HG02763 (cell line): ENCODE data around the gene USP13.
A peak's percentile ranks its signal among the peaks of the same experiment; 100 is the strongest.
"Not testable (repeated sequence)": the region's sequence is repeated elsewhere in the genome, so short reads cannot be mapped to it uniquely, and the experiment has no call there.

Experiments
- ATAC-seq: cut with Tn5 transposase; IDR thresholded peaks from one replicate; pipeline ENCODE4 v1.9.1; 2021; ENCODE audit warnings: mild to moderate bottlenecking, moderate library complexity; ENCODE audit not compliant: unreplicated experiment

USP13 gene

GRCh38 chr3:179652447-179653095 lies at the start of gene USP13:
TSS of gene USP13 (plus strand) at chr3:179653040. CDS start at chr3:179653226, 186 bp downstream.
- peak; percentile 58 for ATAC-seq

- ATAC-seq = no peak
These were observed 49.5 kb upstream of the USP13 start for GRCh38 chr3:179603321-179603720.

GRCh38 chr3:179603831-179604230 lies 49.0 kb upstream of the USP13 start:
- no peak for ATAC-seq

GRCh38 chr3:179604321-179605078 lies 48.3 kb upstream of the USP13 start, which contains the start of the genes MRPL47 and NDUFB5:
TSS of gene MRPL47 (minus strand) at chr3:179604638. CDS start at chr3:179604624, 14 bp downstream.
TSS of gene NDUFB5 (plus strand) at chr3:179604794. CDS start at chr3:179604816, 22 bp downstream.
- peak; percentile 98 for ATAC-seq

DNA sequence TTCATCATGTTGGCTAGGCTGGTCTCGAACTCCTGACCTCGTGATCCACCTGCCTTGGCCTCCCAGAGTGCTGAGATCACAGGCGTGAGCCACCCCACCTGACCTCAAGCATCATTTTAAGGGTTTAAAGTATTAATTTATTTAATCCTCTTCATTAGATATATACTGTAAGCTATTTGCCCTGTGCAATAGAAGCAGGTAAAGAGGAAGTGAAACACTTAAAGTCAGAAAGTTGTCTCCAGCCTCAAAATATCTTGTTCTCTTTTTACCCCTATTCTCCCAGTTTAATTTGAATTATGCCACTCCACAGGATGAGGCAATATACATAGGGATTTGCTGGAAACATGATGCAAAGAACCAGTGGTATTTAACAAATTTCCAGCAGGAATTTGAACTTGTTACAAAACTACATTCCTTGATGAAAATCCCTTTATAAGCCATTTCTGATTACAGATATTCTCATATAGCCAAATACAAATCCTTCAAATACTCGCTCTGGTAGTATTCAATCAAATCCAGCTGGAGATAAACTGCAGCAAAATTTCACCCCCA lies 46.2 kb upstream of the USP13 start:
- ATAC-seq = no peak

- peak; percentile 42 for ATAC-seq
These were observed 43.7 kb upstream of the USP13 start for GRCh38 chr3:179608931-179609720.

DNA sequence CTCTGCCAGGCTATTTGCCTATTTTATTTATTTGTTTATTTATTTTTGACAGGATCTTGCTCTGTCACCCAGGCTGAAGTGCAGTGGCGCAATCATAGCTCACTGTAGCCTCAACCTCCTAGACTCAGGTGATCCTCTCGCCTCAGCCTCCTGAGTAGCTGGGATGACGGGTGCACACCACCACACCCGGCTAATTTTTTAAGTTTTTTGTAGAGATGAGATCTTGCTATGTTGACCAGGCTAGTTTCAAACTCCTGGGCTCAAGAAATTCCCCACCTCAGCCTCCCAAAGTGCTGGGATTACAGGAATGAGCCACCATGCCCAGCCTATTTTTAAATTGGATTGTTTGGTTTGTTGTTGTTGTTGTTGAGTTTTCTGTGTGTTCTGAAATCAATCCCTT lies 42.8 kb upstream of the USP13 start:
- no peak for ATAC-seq

GRCh38 chr3:179613807-179614206 lies 39.0 kb upstream of the USP13 start:
- ATAC-seq = no peak

- ATAC-seq = no peak
These were observed 37.2 kb upstream of the USP13 start for GRCh38 chr3:179615458-179616173.

DNA sequence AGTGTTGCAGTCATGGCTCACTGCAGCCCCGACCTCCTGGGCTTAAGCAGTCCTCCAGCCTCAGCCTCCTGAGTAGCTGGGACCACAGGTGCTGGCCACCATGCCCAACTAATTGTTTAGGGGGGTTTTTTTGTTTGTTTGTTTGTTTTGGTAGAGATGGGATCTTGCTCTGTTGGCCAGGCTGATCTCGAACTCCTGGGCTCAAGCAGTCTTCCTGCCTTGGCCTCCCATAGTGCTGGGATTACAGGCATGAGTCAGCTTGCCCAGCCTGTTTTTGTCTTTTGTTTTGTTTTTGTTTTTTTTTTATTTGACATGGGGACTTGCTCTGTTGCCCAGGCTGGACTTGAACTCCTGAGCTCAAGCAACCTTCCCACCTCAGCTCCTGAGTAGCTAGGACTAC lies 30.8 kb upstream of the USP13 start:
- ATAC-seq = no peak

DNA sequence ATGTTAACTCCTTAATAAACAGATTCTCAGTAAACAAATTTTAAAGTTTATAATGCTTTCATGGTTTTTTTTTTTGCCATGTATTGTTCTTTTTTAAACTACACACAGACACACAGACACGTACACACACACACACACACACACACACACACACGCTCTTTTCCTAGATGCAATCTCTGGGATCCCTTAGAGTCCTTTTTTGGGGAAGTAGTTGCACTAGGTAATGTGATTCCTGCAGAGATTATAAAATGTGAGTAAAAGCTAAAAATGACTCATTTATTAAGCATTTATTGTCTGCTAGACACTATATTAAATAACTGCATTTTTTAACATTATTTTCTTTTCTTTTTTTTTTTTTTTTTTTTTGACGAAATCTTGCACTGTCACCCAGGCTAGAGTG lies 28.4 kb upstream of the USP13 start:
- no peak for ATAC-seq

- ATAC-seq = no peak
These were observed 21.9 kb upstream of the USP13 start for GRCh38 chr3:179630753-179631451.

DNA sequence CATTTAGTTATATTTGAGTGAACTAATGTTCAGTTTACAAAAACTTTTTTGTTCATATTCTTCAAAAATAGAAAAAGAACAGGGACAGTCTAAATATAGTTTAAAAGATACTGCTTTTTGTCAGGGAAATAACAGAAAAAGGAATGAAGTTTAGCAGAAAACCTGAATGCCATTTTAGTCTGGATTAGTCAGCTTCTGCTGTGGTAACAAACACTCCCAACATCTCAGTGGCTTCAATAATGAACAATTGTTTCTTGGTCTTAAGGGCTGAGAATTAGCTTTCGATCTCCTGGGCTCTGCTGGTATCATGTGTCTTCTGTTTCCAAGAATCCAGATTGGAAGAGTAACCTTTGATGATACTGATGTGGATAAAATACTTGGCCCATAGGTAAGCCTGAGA lies 12.4 kb upstream of the USP13 start:
- no peak for ATAC-seq

- no peak for ATAC-seq
These were observed 10.0 kb upstream of the USP13 start for GRCh38 chr3:179642871-179643270.

DNA sequence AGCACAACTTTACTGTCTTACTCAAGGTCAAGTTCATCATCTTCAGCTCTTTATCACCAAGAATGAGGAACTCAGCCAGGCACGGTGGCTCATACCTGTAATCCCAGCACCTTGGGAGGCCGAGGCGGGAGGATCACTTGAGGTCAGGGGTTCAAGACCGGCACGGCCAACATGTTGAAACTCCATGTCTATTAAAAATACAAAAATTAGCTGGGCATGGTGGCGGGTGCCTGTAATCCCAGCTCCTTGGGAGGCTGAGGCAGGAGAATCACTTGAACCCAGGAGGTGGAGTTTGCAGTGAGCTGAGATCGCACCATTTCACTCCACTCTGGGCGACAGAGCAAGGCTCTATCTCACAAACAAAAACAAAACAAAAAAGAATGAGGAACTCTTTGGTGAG lies 9.0 kb upstream of the USP13 start:
- not testable (repeated sequence) for ATAC-seq

GRCh38 chr3:179646177-179646576 lies 6.7 kb upstream of the USP13 start:
- ATAC-seq = no peak

GRCh38 chr3:179651687-179652446 lies 973 bp upstream of the USP13 start:
- no peak for ATAC-seq

DNA sequence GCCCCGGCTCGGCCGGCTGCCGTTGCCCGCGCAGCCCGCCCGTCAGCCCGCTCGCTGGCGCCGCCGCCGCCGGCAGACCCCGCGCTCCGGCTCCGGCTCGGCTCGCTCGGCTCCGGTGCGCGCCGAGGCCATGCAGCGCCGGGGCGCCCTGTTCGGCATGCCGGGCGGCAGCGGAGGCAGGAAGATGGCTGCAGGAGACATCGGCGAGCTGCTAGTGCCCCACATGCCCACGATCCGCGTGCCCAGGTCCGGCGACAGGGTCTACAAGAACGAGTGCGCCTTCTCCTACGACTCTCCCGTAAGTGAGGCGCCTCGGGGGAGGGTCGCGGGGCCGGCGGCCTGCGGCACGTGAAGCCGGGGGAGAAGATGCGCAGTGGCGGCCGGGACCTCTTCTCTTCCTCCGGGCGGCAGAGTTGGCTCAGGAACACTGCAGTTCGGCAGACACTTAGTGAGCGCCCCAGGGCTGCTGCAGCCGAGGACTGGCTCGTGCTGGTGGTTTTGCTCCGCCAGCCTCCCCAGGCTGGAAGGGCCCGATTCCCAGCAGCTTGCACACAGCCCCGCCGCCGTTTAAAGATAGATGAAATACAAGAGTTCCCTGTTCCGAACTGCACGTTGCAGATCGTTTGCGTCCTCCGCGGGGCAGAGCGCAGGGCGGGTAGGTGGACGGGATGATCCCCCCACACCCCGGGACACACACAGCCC lies 407 bp downstream of the USP13 start:
- peak; percentile 64 for ATAC-seq

DNA sequence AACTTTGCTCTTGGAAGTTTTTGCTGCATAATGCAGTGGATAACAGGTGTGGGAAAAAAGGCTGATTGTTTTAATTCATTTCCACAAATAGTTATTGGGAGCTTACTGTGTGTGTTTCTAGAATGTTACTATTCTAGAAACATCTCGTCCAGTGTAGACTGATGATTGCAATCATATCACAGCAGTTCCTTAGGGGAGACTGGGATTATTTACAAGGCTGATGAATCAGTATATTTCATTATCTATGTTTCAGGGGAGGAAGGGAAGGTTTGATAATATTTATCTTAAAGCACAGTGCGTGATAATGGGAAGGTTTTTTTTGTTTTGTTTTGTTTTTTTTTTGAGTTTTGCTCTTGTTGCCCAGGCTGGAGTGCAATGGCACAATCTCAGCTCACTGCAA lies 2.4 kb downstream of the USP13 start:
- ATAC-seq = no peak
